Lower leg skin (tissue), 4 donors: Measurements from ENCODE around the gene TMPRSS11F. TPM values are rescaled to one million over a fixed set of nuclear protein-coding genes. Genes with fewer than 3 reads are reported as not detected.

Experiments
- DNase-seq, 2 donors: peaks; one replicate each; pipeline ENCODE4 v3.0.0-alpha.2; 2019; ENCODE audit warnings: low spot score in 2 of 2
- H3K4me3 ChIP-seq: fragments of 200-600 bp; sonication (generic); 2 replicates; pipeline ENCODE4 v1.5.1; 2017; ENCODE audit warnings: mild to moderate bottlenecking, low read depth; ENCODE audit not compliant: poor library complexity, severe bottlenecking
- POLR2A ChIP-seq, 2 donors: fragments of 450-650 bp; IDR thresholded peaks; one replicate each; pipeline ENCODE4 v1.6.1; 2016 to 2017; ENCODE audit warnings: antibody characterized with exemption in 2 of 2, mild to moderate bottlenecking in 1 of 2, moderate library complexity in 1 of 2
- WGBS, 2 donors: methylation state at CpG; one replicate each; pipeline ENCODE4 v1.1.5; 2018; 5-methylcytosine and 5-hydroxymethylcytosine counted together
- intact Hi-C: fragments of 100-400 bp; cut with DNase I; formaldehyde crosslinking; loops from one replicate; pipeline ENCODE4 v1.15.0; 2023; ENCODE audit warnings: low total_unique reads
- total RNA-seq, 4 donors: library from RNA; depleted of rRNA; stranded (reverse); fragments of >200 nt; gene quantifications; one replicate each; pipeline ENCODE4 v1.1.0, GENCODE V29; 2016
- TF ChIP-seq, protein P1 (sequence below), 3 donors: fragments of 450-650 bp; IDR thresholded peaks; one replicate each; pipeline ENCODE4 v1.5.1; 2016; ENCODE audit warnings: antibody characterized with exemption in 3 of 3, mild to moderate bottlenecking in 3 of 3, moderate library complexity in 2 of 3

The TMPRSS11F gene
- total RNA-seq, 4 donors from 2014 or later = 12.6 to 29.7 (median 20.1) TPM

- TF ChIP-seq, protein P1, sequence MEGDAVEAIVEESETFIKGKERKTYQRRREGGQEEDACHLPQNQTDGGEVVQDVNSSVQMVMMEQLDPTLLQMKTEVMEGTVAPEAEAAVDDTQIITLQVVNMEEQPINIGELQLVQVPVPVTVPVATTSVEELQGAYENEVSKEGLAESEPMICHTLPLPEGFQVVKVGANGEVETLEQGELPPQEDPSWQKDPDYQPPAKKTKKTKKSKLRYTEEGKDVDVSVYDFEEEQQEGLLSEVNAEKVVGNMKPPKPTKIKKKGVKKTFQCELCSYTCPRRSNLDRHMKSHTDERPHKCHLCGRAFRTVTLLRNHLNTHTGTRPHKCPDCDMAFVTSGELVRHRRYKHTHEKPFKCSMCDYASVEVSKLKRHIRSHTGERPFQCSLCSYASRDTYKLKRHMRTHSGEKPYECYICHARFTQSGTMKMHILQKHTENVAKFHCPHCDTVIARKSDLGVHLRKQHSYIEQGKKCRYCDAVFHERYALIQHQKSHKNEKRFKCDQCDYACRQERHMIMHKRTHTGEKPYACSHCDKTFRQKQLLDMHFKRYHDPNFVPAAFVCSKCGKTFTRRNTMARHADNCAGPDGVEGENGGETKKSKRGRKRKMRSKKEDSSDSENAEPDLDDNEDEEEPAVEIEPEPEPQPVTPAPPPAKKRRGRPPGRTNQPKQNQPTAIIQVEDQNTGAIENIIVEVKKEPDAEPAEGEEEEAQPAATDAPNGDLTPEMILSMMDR (IDR thresholded peaks at IDR 0.05) = no peak
- no peak for TF ChIP-seq POLR2A (IDR thresholded peaks at IDR 0.05)
- DNase-seq = no peak
- 95 to 97% methylated on average over 1 of the region's 1 CpG for WGBS, 2 donors
- H3K4me3 ChIP-seq = no peak overlapping the region
- intact Hi-C loops = no loop called here
Observed at GRCh38 chr4:68147079-68147478, 17.4 kb upstream of the TMPRSS11F start.

DNA sequence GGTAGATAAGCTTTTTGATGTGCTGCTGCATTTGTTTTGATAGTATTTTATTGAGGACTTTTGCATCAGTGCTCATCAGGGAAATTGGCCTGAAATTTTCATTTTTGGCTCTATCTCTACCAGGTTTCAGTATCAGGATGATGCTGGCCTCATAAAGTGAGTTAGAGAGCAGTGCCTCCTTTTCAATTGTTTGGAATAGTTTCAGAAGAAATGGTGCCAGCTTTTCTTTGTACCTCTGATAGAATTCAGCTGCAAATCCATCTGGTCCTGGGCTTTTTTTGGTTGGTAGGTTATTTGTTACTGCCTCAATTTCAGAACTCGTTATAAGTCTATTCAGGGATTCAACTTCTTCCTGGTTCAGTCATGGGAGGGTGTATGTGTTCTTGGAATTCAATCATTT, 15.6 kb upstream of the TMPRSS11F start:
- intact Hi-C loops = no loop called here
- WGBS, 2 donors = 68 to 86% methylated on average over 1 of the region's 1 CpG
- no peak for TF ChIP-seq POLR2A (IDR thresholded peaks at IDR 0.05)
- TF ChIP-seq, protein P1 (IDR thresholded peaks at IDR 0.05) = no peak
- no peak for DNase-seq
- no peak overlapping the region for H3K4me3 ChIP-seq

- intact Hi-C loops = no loop called here
Observed at GRCh38 chr4:68141852-68142251, 12.2 kb upstream of the TMPRSS11F start.

GRCh38 chr4:68132342-68132741, 2.7 kb upstream of the TMPRSS11F start:
- intact Hi-C loops = no loop called here
- TF ChIP-seq, protein P1 (IDR thresholded peaks at IDR 0.05) = no peak
- TF ChIP-seq POLR2A (IDR thresholded peaks at IDR 0.05) = no peak
- 90 to 93% methylated on average over 2 of the region's 2 CpGs for WGBS, 2 donors
- H3K4me3 ChIP-seq = no peak overlapping the region
- no peak for DNase-seq

More at GRCh38 chr4:68141852-68142251, 12.2 kb upstream of the TMPRSS11F start:
- no peak for TF ChIP-seq POLR2A (IDR thresholded peaks at IDR 0.05)
- TF ChIP-seq, protein P1 (IDR thresholded peaks at IDR 0.05) = no peak
- no peak overlapping the region for H3K4me3 ChIP-seq
- DNase-seq = no peak
- 26 to 38% methylated on average over 1 of the region's 1 CpG for WGBS, 2 donors

- intact Hi-C loops = no loop called here
- WGBS, 2 donors = 90 to 94% methylated on average over 9 of the region's 9 CpGs
Observed at GRCh38 chr4:68124262-68124661, 5.4 kb downstream of the TMPRSS11F start.

DNA sequence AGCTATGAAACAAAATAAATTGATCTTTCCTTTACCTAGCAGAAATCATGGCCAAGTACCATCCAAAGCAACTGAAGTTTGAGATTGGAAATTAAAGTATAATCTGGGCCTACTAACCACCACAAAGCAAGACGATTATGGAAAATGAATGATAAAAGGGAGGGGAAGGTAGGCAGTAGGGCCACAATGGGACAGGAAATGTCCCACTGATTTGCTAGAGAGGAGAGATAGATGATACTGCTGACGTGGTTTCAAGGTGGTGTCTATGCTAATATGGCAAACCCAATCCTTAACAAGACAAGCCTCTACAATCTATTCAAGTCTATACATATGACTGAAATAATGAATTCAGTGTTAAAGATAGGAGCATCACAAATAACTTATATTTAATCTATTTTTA, 6.1 kb downstream of the TMPRSS11F start:
- intact Hi-C loops = no loop called here
- 57 to 63% methylated on average over 2 of the region's 2 CpGs for WGBS, 2 donors
- no peak overlapping the region for H3K4me3 ChIP-seq
- TF ChIP-seq, protein P1 (IDR thresholded peaks at IDR 0.05) = no peak
- TF ChIP-seq POLR2A (IDR thresholded peaks at IDR 0.05) = no peak
- DNase-seq = no peak

More at GRCh38 chr4:68124262-68124661, 5.4 kb downstream of the TMPRSS11F start:
- no peak for DNase-seq
- no peak overlapping the region for H3K4me3 ChIP-seq
- TF ChIP-seq, protein P1 (IDR thresholded peaks at IDR 0.05) = no peak
- no peak for TF ChIP-seq POLR2A (IDR thresholded peaks at IDR 0.05)
